Prostate gland (tissue), 2 donors: ENCODE data around the gene SKAP1. TPM values are rescaled to one million over a fixed set of nuclear protein-coding genes. Genes with fewer than 3 reads are reported as not detected.

Source experiments
- DNase-seq: peaks from one replicate; pipeline ENCODE4 v3.0.0-alpha.2; 2019; ENCODE audit warnings: low spot score
- H3K27ac ChIP-seq, 2 donors: fragments of 200-600 bp; sonication (generic); 2 replicates each; pipeline ENCODE4 v1.5.1; 2017 to 2019
- H3K27me3 ChIP-seq: fragments of 200-600 bp; sonication (generic); replicated peaks from 2 replicates; pipeline ENCODE4 v1.5.1; 2019; ENCODE audit not compliant: insufficient read depth
- H3K36me3 ChIP-seq, 2 donors: fragments of 200-600 bp; sonication (generic); 1 replicate in 1 of 2; 2 replicates in 1 of 2; pipeline versions ENCODE4 v1.5.1 to v1.8.1; 2017 to 2019
- H3K4me1 ChIP-seq: fragments of 200-600 bp; sonication (generic); replicated peaks from 2 replicates; pipeline ENCODE4 v1.5.1; 2019
- H3K4me3 ChIP-seq, 2 donors: fragments of 200-600 bp; sonication (generic); 2 replicates each; pipeline ENCODE4 v1.5.1; 2017 to 2019
- H3K9me3 ChIP-seq: fragments of 200-600 bp; sonication (generic); 2 replicates; pipeline ENCODE4 v1.5.1; 2017
- CTCF ChIP-seq, 4 experiments: fragments of 200-600 bp in 2 of 4; fragments of 450-650 bp in 2 of 4; sonication (generic) in 2 of 4; IDR thresholded peaks; 1 replicate in 3 of 4; 2 replicates in 1 of 4; pipeline ENCODE4 v1.5.1; 2016 to 2019; ENCODE audit warnings: antibody characterized with exemption in 4 of 4, mild to moderate bottlenecking in 2 of 4, moderate library complexity in 2 of 4
- POLR2A ChIP-seq: fragments of 450-650 bp; IDR thresholded peaks from one replicate; pipeline ENCODE4 v1.6.1; 2016; ENCODE audit warnings: antibody characterized with exemption, mild to moderate bottlenecking
- POLR2AphosphoS5 ChIP-seq: sonication (generic); formaldehyde crosslinking; IDR thresholded peaks from one replicate; pipeline ENCODE4 v1.6.1; 2017; ENCODE audit warnings: antibody characterized with exemption
- WGBS: methylation state at CpG from one replicate; pipeline ENCODE4 v1.1.5; 2018; 5-methylcytosine and 5-hydroxymethylcytosine counted together
- intact Hi-C: fragments of 100-400 bp; cut with DNase I; formaldehyde crosslinking; loops from one replicate; pipeline ENCODE4 v1.14.2; 2022
- total RNA-seq, 2 donors: library from RNA; depleted of rRNA; stranded (reverse); fragments of >200 nt; gene quantifications; one replicate each; pipeline ENCODE4 v1.1.0, GENCODE V29; 2016

Gene SKAP1
- total RNA-seq, 2 donors from 2014 or later, result 1.1 to 1.4 TPM

GRCh38 chr17:48378708-48379392, 51.2 kb downstream of the SKAP1 start:
- WGBS, result 45% methylated on average over 3 of the region's 3 CpGs
- intact Hi-C loops, result no loop called here
- no peak overlapping the region for H3K4me3 ChIP-seq
- no peak overlapping the region for H3K27ac ChIP-seq
- H3K27me3 ChIP-seq, result no peaks in the 10 kb centered on the region
- DNase-seq, result no peak
- H3K9me3 ChIP-seq, result no peaks in the 10 kb centered on the region
- H3K4me1 ChIP-seq, result no peaks in the 10 kb centered on the region
- no peaks in the 10 kb centered on the region for H3K36me3 ChIP-seq
- TF ChIP-seq CTCF (IDR thresholded peaks at IDR 0.05), result no peak
- no peak for TF ChIP-seq POLR2A
- no peak for TF ChIP-seq POLR2AphosphoS5

- no peaks in the 10 kb centered on the region for H3K4me1 ChIP-seq
- no peak overlapping the region for H3K27ac ChIP-seq
- H3K4me3 ChIP-seq, result no peak overlapping the region
- DNase-seq, result no peak
- intact Hi-C loops, result no loop called here
- TF ChIP-seq CTCF (IDR thresholded peaks at IDR 0.05) (no peak), POLR2AphosphoS5 (no peak), POLR2A (no peak)
- no peaks in the 10 kb centered on the region for H3K36me3 ChIP-seq
- H3K9me3 ChIP-seq, result no peaks in the 10 kb centered on the region
- H3K27me3 ChIP-seq, result no peaks in the 10 kb centered on the region
- WGBS, result 54% methylated on average over 3 of the region's 3 CpGs
Observed at GRCh38 chr17:48378238-48378637, 51.8 kb downstream of the SKAP1 start.

GRCh38 chr17:48376682-48377325, 53.2 kb downstream of the SKAP1 start:
- 84% methylated on average over 6 of the region's 6 CpGs for WGBS
- TF ChIP-seq CTCF (IDR thresholded peaks at IDR 0.05), result no peak
- TF ChIP-seq POLR2AphosphoS5, result no peak
- TF ChIP-seq POLR2A, result no peak
- no peaks in the 10 kb centered on the region for H3K36me3 ChIP-seq
- no peak for DNase-seq
- H3K4me3 ChIP-seq, result no peak overlapping the region
- no peaks in the 10 kb centered on the region for H3K9me3 ChIP-seq
- no peaks in the 10 kb centered on the region for H3K27me3 ChIP-seq
- no peak overlapping the region for H3K27ac ChIP-seq
- intact Hi-C loops, result no loop called here
- H3K4me1 ChIP-seq, result no peaks in the 10 kb centered on the region

GRCh38 chr17:48375356-48375755, 54.7 kb downstream of the SKAP1 start:
- intact Hi-C loops, result no loop called here
- DNase-seq, result no peak
- no peak for TF ChIP-seq POLR2AphosphoS5
- no peak for TF ChIP-seq CTCF (IDR thresholded peaks at IDR 0.05)
- TF ChIP-seq POLR2A, result no peak
- Histone ChIP-seq H3K27ac (no peak overlapping the region), H3K36me3 (no peaks in the 10 kb centered on the region), H3K4me3 (no peak overlapping the region), H3K4me1 (no peaks in the 10 kb centered on the region), H3K27me3 (no peaks in the 10 kb centered on the region), H3K9me3 (no peaks in the 10 kb centered on the region)
- 57% methylated on average over 1 of the region's 1 CpG for WGBS
